ENCODE measurements around the gene ULK1.
A peak's percentile ranks its signal among the peaks of the same experiment; 100 is the strongest.

ULK1 gene

DNA sequence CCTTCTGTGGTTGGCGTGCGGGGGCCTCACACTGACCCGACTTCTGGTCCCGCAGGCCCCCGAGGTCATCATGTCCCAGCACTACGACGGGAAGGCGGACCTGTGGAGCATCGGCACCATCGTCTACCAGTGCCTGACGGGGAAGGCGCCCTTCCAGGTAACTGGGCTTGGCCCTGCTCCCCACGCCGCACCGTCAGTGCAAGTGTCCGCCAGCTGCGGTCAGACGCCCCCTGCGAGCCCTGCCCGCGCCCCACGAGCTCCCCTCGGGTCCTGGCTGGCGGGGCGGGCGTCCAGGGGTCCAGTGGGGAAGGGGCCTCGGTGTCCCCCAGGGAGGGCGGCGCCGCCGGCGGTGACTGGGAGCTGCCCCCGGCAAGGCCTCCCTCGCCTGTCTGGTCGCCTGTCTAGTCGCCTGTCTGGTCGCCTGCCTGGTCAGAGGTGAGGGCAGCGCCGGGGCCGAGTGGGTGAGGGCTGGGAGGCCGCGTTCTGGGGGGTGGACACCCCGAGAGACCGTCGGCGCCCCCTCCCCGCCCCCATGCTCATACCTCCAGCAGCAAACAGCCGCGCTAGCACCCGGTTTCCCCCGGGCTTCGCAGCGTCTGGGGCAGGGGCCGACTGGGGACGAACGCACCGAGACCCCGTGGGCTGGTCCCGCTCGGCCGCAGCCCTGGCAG is 14.8 kb downstream of the ULK1 start:
- no peak for DNase-seq

- no peak for DNase-seq
Observed at GRCh38 chr12:131909752-131910219, 15.4 kb downstream of the ULK1 start.

GRCh38 chr12:131910302-131911027 is 16.0 kb downstream of the ULK1 start:
- no peak for DNase-seq

DNA sequence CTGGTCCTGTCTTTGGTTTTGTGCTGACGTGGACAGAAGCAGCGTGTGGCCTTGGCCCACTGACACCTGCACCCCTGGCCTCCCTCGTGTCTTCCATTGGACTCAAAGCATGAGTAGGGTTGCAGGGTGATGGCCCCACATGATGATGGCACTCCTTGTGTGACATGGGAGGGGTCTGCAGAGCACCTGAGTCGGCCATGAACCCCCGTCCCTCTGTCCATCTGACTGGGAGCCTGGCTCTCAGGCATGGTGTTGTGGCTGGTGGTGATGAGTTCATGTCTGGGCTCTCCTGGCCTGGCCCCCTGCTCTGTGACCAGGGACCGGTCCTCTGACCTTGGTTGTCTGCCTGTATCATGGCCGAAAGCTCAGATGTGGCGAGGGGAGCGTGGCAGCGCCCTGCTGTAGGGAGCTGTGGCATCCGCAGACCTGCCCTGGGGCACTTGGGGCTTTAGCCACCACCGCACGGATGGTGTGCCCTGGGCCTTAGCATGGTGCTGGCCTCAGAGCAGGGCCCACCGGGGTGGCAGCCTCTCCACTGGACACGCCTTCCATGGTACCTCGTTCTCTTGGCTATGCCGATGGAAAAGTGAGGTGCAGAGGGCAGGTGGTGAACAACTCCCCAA is 16.7 kb downstream of the ULK1 start:
- no peak for DNase-seq

GRCh38 chr12:131911851-131912477 is 17.5 kb downstream of the ULK1 start:
- DNase-seq: no peak

GRCh38 chr12:131912518-131913274 is 18.3 kb downstream of the ULK1 start:
- peak; percentile 30 to 37 for DNase-seq

GRCh38 chr12:131913666-131914065 is 19.2 kb downstream of the ULK1 start:
- DNase-seq: no peak

- DNase-seq: no peak
Observed at GRCh38 chr12:131914179-131914702, 19.8 kb downstream of the ULK1 start.

- DNase-seq: no peak
Observed at GRCh38 chr12:131915000-131915689, 20.7 kb downstream of the ULK1 start.

GRCh38 chr12:131915823-131916222 is 21.4 kb downstream of the ULK1 start:
- DNase-seq: no peak

- no peak for DNase-seq
Observed at GRCh38 chr12:131916306-131917138, 22.1 kb downstream of the ULK1 start.

DNA sequence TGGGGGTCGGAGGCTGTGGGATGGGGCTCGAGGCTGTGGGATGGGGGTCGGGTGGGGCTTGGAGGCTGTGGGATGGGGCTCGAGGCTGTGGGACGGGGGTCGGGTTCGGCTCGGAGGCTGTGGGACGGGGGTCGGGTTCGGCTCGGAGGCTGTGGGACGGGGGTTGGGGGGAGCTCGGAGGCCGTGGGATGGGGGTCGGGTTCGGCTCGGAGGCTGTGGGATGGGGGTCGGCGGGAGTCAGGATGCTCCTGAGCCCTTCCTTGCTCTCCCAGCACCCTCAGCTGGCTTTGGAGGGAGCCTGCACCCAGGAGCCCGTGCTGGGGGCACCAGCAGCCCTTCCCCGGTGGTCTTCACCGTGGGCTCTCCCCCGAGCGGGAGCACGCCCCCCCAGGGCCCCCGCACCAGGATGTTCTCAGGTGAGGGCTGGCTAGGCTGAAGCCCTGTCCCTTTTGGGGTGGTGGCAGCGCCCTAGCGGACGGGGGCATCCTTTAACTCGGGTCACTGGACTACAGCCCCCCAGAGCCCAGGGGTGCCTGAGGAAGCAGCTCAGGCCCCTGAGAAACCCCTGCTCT is 22.8 kb downstream of the ULK1 start:
- no peak for DNase-seq

DNA sequence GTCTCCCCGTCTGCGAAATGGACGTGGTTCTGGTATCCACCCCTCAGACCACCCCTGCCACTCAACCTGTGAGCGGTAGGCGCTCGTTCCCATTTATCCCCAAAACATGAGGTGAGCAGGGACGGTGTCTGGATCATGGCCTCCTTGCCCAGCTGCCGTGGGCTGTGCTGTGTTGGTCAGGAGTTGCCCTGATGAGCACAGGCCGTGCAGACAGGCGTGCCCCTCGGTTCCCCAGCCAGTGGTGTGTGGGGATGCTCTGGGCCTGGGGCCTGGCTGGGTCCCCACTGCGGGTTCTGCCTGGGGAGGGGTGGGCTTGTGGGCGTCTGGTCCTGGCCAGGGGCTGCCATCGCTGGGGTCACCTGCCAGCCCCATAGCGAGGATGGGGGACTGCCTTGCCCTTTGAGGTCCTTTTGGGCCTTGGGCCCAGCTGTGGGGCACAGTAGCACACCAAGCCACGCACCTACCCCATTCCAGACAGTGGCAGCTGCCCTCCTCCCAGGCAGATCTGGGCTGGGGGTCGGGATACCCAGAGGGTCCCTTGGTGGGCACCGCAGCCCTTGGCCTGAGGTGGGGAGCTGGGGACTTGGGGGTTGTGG is 23.4 kb downstream of the ULK1 start:
- DNase-seq: no peak

DNA sequence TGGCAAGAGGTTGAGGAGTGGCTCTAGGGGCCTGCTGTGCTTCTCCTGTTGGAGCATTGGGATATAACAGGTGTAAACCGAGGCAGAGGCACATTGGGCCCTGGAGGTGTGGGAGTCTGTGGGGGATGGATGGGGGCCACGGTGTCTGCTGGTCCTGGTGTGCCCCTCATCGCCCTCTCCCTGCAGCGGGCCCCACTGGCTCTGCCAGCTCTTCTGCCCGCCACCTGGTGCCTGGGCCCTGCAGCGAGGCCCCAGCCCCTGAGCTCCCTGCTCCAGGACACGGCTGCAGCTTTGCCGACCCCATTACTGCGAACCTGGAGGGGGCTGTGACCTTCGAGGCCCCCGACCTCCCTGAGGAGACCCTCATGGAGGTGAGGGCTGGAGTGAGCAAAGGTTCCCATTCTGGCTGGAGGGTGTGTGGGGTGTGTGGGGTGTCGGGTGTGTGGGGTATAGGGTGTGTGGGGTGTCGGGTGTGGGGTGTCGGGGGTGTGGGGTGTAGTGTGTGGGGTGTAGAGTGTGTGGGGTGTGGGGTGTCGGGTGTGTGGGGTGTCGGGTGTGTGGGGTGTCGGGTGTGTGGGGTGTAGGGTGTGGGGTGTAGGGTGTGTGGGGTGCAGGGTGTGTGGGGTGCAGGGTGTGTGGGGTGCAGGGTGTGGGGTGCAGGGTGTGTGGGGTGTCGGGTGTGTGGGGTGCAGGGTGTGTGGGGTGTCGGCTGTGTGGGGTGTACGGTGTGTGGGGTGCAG is 24.1 kb downstream of the ULK1 start:
- DNase-seq: no peak

- DNase-seq: no peak
Observed at GRCh38 chr12:131919051-131919347, 24.6 kb downstream of the ULK1 start.

DNA sequence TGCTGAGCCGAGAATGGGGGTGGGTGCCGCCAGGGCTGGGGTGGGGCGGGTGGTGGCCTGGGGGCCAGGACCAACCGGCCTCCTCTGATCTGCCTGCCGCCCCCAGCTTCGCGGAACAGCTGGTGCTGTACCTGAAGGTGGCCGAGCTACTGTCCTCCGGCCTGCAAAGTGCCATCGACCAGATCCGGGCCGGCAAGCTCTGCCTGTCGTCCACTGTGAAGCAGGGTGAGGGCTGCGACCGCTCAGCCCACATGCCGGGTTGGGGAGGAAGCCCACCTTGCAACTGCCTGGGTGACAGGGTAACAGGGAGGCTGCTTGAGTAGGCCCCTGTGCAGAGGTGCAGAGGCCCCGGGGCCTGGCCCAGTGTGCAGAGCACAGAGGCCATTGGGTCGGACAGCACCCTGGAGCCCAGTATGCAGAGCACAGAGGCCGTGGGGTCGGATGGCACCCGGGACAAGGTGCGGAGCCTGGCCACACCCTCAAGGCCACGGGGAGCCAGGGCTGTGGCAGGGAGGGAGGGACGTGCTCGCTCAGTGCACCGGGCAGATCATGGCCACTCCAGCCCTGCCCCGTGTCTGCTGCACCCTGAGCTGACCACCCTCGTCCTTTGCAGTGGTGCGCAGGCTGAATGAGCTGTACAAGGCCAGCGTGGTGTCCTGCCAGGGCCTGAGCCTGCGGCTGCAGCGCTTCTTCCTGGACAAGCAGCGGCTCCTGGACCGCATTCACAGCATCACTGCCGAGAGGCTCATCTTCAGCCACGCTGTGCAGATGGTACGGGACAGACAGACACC is 25.1 kb downstream of the ULK1 start:
- no peak for DNase-seq

- no peak for DNase-seq
Observed at GRCh38 chr12:131920157-131920508, 25.7 kb downstream of the ULK1 start.

DNA sequence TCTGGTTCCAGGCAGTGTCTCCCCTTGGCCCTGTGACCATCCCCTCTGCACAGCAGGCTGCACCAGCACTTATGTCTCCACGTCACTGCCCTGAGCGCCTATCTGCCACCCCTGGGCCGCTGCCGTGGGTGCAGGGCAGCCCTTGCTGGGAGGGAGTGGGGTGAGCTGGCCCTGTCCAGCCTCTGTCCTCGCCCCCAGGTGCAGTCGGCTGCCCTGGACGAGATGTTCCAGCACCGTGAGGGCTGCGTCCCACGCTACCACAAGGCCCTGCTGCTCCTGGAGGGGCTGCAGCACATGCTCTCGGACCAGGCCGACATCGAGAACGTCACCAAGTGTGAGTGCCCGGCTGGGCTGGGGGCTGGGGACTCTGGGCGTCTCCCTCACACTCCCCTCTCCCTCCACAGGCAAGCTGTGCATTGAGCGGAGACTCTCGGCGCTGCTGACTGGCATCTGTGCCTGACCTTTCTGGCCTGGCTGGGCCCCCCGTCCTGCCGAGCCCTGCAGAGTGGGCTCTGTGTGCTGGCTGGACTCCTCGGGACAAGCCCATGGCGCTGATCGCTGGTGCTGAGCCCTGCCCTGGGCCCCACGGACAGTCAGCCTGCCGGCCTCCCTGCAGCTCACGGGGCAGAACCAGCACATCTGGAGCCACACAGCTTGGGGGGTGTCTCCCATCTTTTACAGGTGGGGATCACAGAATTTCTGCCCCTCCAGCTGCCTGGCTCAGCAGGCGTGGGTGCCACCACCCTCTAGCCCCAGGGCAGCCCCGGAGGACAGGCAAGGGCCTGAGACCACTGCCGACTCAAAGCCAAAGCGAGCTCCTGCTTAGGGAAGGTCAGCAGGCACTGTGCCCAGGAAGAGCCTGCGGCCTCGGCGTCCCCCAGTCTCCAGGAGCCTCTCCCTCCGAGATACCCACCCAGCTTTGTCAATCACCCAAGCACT is 26.7 kb downstream of the ULK1 start:
- DNase-seq: no peak
